ENCODE data around the gene MCM5.

DNA sequence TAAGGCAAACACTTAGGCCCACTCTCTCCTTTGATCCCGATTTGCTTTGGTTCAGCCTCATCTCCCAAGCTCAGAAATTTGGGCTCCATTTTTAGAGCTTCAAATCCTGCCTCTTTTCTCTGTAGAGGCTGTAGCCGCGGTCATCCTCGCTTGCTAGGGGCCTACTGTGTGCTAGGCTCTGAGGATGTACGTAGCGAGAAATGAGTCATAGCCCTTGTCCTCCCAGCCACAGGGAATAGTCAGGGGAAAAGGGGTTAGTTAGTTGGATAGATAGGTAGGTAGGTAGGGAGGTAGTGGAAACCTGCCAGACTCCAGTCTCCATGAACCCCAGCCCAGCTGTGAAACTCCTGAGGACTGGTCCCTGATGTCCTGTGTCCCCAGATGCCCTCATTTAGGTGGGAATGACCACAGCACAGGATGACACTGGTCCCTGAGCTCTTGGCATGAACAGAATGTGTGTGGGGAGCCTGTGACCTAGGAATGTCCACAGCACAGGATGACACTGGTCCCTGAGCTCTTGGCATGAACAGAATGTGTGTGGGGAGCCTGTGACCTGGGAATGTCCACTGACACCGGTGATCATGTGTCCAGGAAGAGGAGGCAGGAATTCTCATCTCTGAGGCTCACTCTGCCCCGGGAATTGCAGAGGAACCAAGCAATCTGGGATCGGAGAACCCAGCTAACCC, 40.4 kb upstream of the MCM5 start:
- TF ChIP-seq, protein P1, sequence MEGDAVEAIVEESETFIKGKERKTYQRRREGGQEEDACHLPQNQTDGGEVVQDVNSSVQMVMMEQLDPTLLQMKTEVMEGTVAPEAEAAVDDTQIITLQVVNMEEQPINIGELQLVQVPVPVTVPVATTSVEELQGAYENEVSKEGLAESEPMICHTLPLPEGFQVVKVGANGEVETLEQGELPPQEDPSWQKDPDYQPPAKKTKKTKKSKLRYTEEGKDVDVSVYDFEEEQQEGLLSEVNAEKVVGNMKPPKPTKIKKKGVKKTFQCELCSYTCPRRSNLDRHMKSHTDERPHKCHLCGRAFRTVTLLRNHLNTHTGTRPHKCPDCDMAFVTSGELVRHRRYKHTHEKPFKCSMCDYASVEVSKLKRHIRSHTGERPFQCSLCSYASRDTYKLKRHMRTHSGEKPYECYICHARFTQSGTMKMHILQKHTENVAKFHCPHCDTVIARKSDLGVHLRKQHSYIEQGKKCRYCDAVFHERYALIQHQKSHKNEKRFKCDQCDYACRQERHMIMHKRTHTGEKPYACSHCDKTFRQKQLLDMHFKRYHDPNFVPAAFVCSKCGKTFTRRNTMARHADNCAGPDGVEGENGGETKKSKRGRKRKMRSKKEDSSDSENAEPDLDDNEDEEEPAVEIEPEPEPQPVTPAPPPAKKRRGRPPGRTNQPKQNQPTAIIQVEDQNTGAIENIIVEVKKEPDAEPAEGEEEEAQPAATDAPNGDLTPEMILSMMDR (IDR thresholded peaks at IDR 0.05), result no peak
- no peak for TF ChIP-seq POLR2A (IDR thresholded peaks at IDR 0.05)
